GM23338 (cell line): ENCODE results near the gene UNC13D.

Experiments used
- CREB1 ChIP-seq: fragments of 250-450 bp; sonication (Bioruptor Pico); IDR thresholded peaks from 2 replicates; pipeline ENCODE4 v1.5.0; 2020; ENCODE audit warnings: low read depth, mild to moderate bottlenecking, moderate library complexity
- CTCF ChIP-seq, 2 experiments: fragments of 200-600 bp in 1 of 2; sonication (generic) in 1 of 2; conservative IDR thresholded peaks; 2 replicates each; pipeline versions ENCODE4 v1.5.1 to v1.6.1; 2016 to 2017; ENCODE audit warnings: antibody characterized with exemption in 2 of 2, low read depth in 2 of 2, mild to moderate bottlenecking in 2 of 2, moderate library complexity in 1 of 2
- ETS1 ChIP-seq: IDR thresholded peaks from 2 replicates; pipeline ENCODE4 v1.6.1; 2016; ENCODE audit warnings: antibody characterized with exemption
- EZH2 ChIP-seq: fragments of 200-600 bp; sonication (generic); IDR thresholded peaks from one replicate; pipeline ENCODE4 v1.8.0; 2017; ENCODE audit warnings: antibody characterized with exemption, mild to moderate bottlenecking, low read depth; ENCODE audit not compliant: unreplicated experiment
- POLR2AphosphoS5 ChIP-seq: IDR thresholded peaks from 2 replicates; pipeline ENCODE4 v1.6.1; 2016; ENCODE audit warnings: antibody characterized with exemption, low read depth
- REST ChIP-seq: IDR thresholded peaks from one replicate; pipeline ENCODE4 v1.6.1; 2018; ENCODE audit warnings: antibody characterized with exemption; ENCODE audit not compliant: unreplicated experiment

- TF ChIP-seq CTCF (conservative IDR thresholded peaks at IDR 0.05; ENCODE audit: low read depth in 2 of 2) (no peak), REST (no peak), EZH2 (no peak), POLR2AphosphoS5 (no peak), CREB1 (CRISPR knock-in tag) (no peak), ETS1 (no peak)
Measured at GRCh38 chr17:75810216-75810615, 34.0 kb downstream of the UNC13D start.
